HepG2 (cell line): ENCODE measurements around the gene BDH2. TPM values are rescaled to one million over a fixed set of nuclear protein-coding genes. Genes with fewer than 3 reads are reported as not detected.

ENCODE experiments used
- KLF13 ChIP-seq: sonication (generic); formaldehyde crosslinking; IDR thresholded peaks from 2 replicates; pipeline ENCODE4 v1.4.0; 2020; ENCODE audit warnings: mild to moderate bottlenecking, missing genetic modification reagents
- MXD4 ChIP-seq: IDR thresholded peaks from 2 replicates; pipeline ENCODE4 v1.6.1; 2016; ENCODE audit warnings: mild to moderate bottlenecking, missing biosample characterization, missing genetic modification reagents
- RCOR2 ChIP-seq: IDR thresholded peaks from 2 replicates; pipeline ENCODE4 v1.6.1; 2016; ENCODE audit warnings: missing biosample characterization, missing genetic modification reagents
- SSRP1 ChIP-seq: IDR thresholded peaks from 2 replicates; pipeline ENCODE4 v1.6.1; 2016; ENCODE audit warnings: control low read depth
- YEATS4 ChIP-seq: sonication (generic); formaldehyde crosslinking; IDR thresholded peaks from 2 replicates; pipeline ENCODE4 v1.4.0; 2020; ENCODE audit warnings: missing genetic modification reagents, borderline replicate concordance
- ZNF30 ChIP-seq: sonication (generic); formaldehyde crosslinking; IDR thresholded peaks from 2 replicates; pipeline ENCODE4 v1.5.0; 2020; ENCODE audit warnings: mild to moderate bottlenecking, missing genetic modification reagents
- ZNF878 ChIP-seq: sonication (generic); formaldehyde crosslinking; IDR thresholded peaks from 2 replicates; pipeline ENCODE4 v1.8.1; 2023; ENCODE audit warnings: mild to moderate bottlenecking, missing genetic modification reagents, moderate library complexity
- polyA plus RNA-seq, 8 experiments: library from polyadenylated mRNA; depleted of rRNA in 3 of 8; stranded (reverse) in 7 of 8; unstranded in 1 of 8; fragments of >200 nt; fragmentation: Illumina TruSeq in 4 of 8; extraction: Trizol in 4 of 8; gene quantifications; 2 replicates each; pipeline versions ENCODE4 v1.2.1 to v1.2.3, GENCODE V29; 2011 to 2016; ENCODE audit warnings: low read depth in 4 of 8, missing spikeins in 1 of 8, mixed read lengths in 1 of 8; ENCODE audit not compliant: insufficient read depth in 1 of 8
- total RNA-seq, 5 experiments: library from RNA; depleted of rRNA; stranded (reverse); fragments of >200 nt; fragmentation: Illumina TruSeq; extraction: Trizol; gene quantifications; 2 replicates each; pipeline ENCODE4 v1.2.3, GENCODE V29; 2016; ENCODE audit warnings: low read depth in 1 of 5
- TF ChIP-seq, protein P1 (sequence below): sonication (generic); formaldehyde crosslinking; IDR thresholded peaks from 2 replicates; pipeline ENCODE4 v1.5.0; 2020; ENCODE audit warnings: mild to moderate bottlenecking, missing genetic modification reagents
- TF ChIP-seq, protein P2 (sequence below): sonication (generic); formaldehyde crosslinking; IDR thresholded peaks from 2 replicates; pipeline ENCODE4 v1.5.0; 2020; ENCODE audit warnings: mild to moderate bottlenecking, missing genetic modification reagents
- TF ChIP-seq, protein P3 (sequence below): sonication (generic); formaldehyde crosslinking; IDR thresholded peaks from 2 replicates; pipeline ENCODE4 v1.8.0; 2022; ENCODE audit warnings: mild to moderate bottlenecking, missing genetic modification reagents, moderate library complexity
- TF ChIP-seq, protein P4 (sequence below): sonication (generic); formaldehyde crosslinking; IDR thresholded peaks from 2 replicates; pipeline ENCODE4 v1.4.0; 2020; ENCODE audit warnings: missing genetic modification reagents
- TF ChIP-seq, protein P5 (sequence below): IDR thresholded peaks from 2 replicates; pipeline ENCODE4 v1.6.1; 2018; ENCODE audit warnings: missing genetic modification reagents, mild to moderate bottlenecking, missing compliant biosample characterization
- TF ChIP-seq, protein P6 (sequence below): IDR thresholded peaks from 2 replicates; pipeline ENCODE4 v1.4.0; 2020; ENCODE audit warnings: mild to moderate bottlenecking, missing genetic modification reagents
- TF ChIP-seq, protein P7 (sequence below): sonication (generic); formaldehyde crosslinking; IDR thresholded peaks from 2 replicates; pipeline ENCODE4 v1.8.0; 2022; ENCODE audit warnings: missing genetic modification reagents, low read depth, mild to moderate bottlenecking, borderline replicate concordance
- TF ChIP-seq, protein P8 (sequence below): sonication (generic); formaldehyde crosslinking; IDR thresholded peaks from 2 replicates; pipeline ENCODE4 v1.4.0; 2020; ENCODE audit warnings: low read depth, mild to moderate bottlenecking, missing genetic modification reagents

The BDH2 gene
- total and polyA plus RNA-seq, 2 of the 13 experiments (the other 11 are each of a cell fraction or from before 2014, with no cell fraction given), result 34.8 to 46.2 TPM

DNA sequence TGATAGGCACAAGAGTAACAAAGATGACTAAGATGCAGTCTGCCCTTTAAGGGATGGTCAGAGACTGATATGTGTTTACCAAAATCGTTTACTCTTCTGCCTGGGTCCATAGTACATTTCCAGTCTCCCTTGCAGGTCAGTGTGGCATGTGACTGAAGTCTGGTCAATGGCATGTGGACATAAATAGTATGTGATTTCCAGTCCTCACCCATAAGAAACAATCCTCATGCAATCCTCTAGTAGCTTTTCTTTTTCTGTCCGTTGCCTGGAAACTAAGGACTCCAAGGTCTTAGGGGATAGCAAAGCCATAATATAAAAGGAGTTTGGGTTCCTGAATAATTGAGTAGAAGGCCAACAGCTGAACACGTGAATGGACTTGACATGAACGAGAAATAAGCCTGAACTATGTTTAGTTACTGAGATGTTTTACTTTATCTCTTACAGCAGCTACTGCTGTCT is 24.2 kb downstream of the BDH2 start (continued):
- TF ChIP-seq, protein P1, sequence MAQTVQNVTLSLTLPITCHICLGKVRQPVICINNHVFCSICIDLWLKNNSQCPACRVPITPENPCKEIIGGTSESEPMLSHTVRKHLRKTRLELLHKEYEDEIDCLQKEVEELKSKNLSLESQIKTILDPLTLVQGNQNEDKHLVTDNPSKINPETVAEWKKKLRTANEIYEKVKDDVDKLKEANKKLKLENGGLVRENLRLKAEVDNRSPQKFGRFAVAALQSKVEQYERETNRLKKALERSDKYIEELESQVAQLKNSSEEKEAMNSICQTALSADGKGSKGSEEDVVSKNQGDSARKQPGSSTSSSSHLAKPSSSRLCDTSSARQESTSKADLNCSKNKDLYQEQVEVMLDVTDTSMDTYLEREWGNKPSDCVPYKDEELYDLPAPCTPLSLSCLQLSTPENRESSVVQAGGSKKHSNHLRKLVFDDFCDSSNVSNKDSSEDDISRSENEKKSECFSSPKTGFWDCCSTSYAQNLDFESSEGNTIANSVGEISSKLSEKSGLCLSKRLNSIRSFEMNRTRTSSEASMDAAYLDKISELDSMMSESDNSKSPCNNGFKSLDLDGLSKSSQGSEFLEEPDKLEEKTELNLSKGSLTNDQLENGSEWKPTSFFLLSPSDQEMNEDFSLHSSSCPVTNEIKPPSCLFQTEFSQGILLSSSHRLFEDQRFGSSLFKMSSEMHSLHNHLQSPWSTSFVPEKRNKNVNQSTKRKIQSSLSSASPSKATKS (CRISPR knock-in tag), result no peak
- TF ChIP-seq KLF13 (no peak), SSRP1 (CRISPR knock-in tag) (0 out of 2 replicates have a peak, but pooled peaks have one; percentile 26), ZNF878 (CRISPR knock-in tag) (peak; percentile 85), ZNF30 (CRISPR knock-in tag) (no peak), MXD4 (CRISPR knock-in tag) (peak; percentile 50), YEATS4 (CRISPR knock-in tag) (peak; percentile 78), RCOR2 (peak; percentile 90)
- TF ChIP-seq, protein P2, sequence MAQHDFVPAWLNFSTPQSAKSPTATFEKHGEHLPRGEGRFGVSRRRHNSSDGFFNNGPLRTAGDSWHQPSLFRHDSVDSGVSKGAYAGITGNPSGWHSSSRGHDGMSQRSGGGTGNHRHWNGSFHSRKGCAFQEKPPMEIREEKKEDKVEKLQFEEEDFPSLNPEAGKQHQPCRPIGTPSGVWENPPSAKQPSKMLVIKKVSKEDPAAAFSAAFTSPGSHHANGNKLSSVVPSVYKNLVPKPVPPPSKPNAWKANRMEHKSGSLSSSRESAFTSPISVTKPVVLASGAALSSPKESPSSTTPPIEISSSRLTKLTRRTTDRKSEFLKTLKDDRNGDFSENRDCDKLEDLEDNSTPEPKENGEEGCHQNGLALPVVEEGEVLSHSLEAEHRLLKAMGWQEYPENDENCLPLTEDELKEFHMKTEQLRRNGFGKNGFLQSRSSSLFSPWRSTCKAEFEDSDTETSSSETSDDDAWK (CRISPR knock-in tag), result no peak
- TF ChIP-seq, protein P3, sequence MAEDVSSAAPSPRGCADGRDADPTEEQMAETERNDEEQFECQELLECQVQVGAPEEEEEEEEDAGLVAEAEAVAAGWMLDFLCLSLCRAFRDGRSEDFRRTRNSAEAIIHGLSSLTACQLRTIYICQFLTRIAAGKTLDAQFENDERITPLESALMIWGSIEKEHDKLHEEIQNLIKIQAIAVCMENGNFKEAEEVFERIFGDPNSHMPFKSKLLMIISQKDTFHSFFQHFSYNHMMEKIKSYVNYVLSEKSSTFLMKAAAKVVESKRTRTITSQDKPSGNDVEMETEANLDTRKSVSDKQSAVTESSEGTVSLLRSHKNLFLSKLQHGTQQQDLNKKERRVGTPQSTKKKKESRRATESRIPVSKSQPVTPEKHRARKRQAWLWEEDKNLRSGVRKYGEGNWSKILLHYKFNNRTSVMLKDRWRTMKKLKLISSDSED (CRISPR knock-in tag), result no peak
- TF ChIP-seq, protein P4, sequence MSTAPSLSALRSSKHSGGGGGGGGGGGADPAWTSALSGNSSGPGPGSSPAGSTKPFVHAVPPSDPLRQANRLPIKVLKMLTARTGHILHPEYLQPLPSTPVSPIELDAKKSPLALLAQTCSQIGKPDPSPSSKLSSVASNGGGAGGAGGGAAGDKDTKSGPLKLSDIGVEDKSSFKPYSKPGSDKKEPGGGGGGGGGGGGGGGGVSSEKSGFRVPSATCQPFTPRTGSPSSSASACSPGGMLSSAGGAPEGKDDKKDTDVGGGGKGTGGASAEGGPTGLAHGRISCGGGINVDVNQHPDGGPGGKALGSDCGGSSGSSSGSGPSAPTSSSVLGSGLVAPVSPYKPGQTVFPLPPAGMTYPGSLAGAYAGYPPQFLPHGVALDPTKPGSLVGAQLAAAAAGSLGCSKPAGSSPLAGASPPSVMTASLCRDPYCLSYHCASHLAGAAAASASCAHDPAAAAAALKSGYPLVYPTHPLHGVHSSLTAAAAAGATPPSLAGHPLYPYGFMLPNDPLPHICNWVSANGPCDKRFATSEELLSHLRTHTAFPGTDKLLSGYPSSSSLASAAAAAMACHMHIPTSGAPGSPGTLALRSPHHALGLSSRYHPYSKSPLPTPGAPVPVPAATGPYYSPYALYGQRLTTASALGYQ (CRISPR knock-in tag), result peak; percentile 39; the same call in 1 of the 2 replicates
- TF ChIP-seq, protein P5, sequence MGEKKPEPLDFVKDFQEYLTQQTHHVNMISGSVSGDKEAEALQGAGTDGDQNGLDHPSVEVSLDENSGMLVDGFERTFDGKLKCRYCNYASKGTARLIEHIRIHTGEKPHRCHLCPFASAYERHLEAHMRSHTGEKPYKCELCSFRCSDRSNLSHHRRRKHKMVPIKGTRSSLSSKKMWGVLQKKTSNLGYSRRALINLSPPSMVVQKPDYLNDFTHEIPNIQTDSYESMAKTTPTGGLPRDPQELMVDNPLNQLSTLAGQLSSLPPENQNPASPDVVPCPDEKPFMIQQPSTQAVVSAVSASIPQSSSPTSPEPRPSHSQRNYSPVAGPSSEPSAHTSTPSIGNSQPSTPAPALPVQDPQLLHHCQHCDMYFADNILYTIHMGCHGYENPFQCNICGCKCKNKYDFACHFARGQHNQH (CRISPR knock-in tag), result peak; percentile 64; the same call in 1 of the 2 replicates
- TF ChIP-seq, protein P6, sequence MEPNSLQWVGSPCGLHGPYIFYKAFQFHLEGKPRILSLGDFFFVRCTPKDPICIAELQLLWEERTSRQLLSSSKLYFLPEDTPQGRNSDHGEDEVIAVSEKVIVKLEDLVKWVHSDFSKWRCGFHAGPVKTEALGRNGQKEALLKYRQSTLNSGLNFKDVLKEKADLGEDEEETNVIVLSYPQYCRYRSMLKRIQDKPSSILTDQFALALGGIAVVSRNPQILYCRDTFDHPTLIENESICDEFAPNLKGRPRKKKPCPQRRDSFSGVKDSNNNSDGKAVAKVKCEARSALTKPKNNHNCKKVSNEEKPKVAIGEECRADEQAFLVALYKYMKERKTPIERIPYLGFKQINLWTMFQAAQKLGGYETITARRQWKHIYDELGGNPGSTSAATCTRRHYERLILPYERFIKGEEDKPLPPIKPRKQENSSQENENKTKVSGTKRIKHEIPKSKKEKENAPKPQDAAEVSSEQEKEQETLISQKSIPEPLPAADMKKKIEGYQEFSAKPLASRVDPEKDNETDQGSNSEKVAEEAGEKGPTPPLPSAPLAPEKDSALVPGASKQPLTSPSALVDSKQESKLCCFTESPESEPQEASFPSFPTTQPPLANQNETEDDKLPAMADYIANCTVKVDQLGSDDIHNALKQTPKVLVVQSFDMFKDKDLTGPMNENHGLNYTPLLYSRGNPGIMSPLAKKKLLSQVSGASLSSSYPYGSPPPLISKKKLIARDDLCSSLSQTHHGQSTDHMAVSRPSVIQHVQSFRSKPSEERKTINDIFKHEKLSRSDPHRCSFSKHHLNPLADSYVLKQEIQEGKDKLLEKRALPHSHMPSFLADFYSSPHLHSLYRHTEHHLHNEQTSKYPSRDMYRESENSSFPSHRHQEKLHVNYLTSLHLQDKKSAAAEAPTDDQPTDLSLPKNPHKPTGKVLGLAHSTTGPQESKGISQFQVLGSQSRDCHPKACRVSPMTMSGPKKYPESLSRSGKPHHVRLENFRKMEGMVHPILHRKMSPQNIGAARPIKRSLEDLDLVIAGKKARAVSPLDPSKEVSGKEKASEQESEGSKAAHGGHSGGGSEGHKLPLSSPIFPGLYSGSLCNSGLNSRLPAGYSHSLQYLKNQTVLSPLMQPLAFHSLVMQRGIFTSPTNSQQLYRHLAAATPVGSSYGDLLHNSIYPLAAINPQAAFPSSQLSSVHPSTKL (CRISPR knock-in tag), result peak; percentile 97
- TF ChIP-seq, protein P7, sequence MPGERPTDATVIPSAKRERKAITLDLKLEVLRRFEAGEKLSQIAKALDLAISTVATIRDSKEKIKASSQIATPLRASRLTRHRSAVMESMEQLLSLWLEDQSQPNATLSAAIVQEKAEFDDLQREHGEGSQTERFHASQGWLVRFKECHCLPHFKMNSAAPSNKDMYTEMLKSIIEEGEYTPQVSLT (CRISPR knock-in tag), result no peak
- TF ChIP-seq, protein P8, sequence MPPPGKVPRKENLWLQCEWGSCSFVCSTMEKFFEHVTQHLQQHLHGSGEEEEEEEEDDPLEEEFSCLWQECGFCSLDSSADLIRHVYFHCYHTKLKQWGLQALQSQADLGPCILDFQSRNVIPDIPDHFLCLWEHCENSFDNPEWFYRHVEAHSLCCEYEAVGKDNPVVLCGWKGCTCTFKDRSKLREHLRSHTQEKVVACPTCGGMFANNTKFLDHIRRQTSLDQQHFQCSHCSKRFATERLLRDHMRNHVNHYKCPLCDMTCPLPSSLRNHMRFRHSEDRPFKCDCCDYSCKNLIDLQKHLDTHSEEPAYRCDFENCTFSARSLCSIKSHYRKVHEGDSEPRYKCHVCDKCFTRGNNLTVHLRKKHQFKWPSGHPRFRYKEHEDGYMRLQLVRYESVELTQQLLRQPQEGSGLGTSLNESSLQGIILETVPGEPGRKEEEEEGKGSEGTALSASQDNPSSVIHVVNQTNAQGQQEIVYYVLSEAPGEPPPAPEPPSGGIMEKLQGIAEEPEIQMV, result no peak
